Measurements from ENCODE around the gene DDX42.
"Not testable (repeated sequence)": the region's sequence is repeated elsewhere in the genome, so short reads cannot be mapped to it uniquely, and the experiment has no call there.

- TF ChIP-seq EZH2phosphoT487 (IDR thresholded peaks at IDR 0.05; ENCODE audit: insufficient read depth, low read depth); EZH2 (IDR thresholded peaks at IDR 0.05; ENCODE audit: insufficient read depth, poor library complexity, severe bottlenecking): not testable (repeated sequence)
These were observed 22.4 kb downstream of the DDX42 start for GRCh38 chr17:63796375-63796774.

Data from GM23248 (cell line).